Colonic mucosa (tissue), 4 donors: ENCODE measurements around the gene VIL1. TPM values are rescaled to one million over a fixed set of nuclear protein-coding genes. Genes with fewer than 3 reads are reported as not detected.

Experiments used
- DNase-seq: peaks from one replicate; pipeline ENCODE4 v3.0.0-alpha.2; 2020
- H3K27ac ChIP-seq: fragments of 200-600 bp; one replicate; pipeline ENCODE4 v1.8.0; 2021
- H3K27me3 ChIP-seq: fragments of 200-600 bp; one replicate; pipeline ENCODE4 v1.8.0; 2021
- H3K36me3 ChIP-seq: fragments of 200-600 bp; one replicate; pipeline ENCODE4 v1.8.0; 2021
- H3K4me1 ChIP-seq: fragments of 200-600 bp; one replicate; pipeline ENCODE4 v1.8.0; 2021; ENCODE audit warnings: mild to moderate bottlenecking
- H3K4me3 ChIP-seq: fragments of 200-600 bp; one replicate; pipeline ENCODE4 v1.8.0; 2021
- H3K9ac ChIP-seq, 2 donors: one replicate each; pipeline ENCODE4 v1.7.0; 2013; ENCODE audit warnings: control low read depth in 2 of 2, low read depth in 2 of 2, low read length in 2 of 2
- H3K9me3 ChIP-seq: fragments of 200-600 bp; one replicate; pipeline ENCODE4 v1.8.0; 2021
- intact Hi-C: fragments of 100-400 bp; cut with DNase I; formaldehyde crosslinking; loops from one replicate; pipeline ENCODE4 v1.14.1; 2022
- microRNA-seq: library from miRNA; unstranded; fragments of <30 nt; microRNA quantifications from one replicate; pipeline ENCODE4, GENCODE V29; 2019
- total RNA-seq, 2 donors: library from RNA; stranded (reverse); fragmentation: NEBNext Ultra II Directional in 1 of 2; extraction: Animal tissue kit (Norgen Biotek cat#: 25700) in 1 of 2; gene quantifications; one replicate each; pipeline ENCODE4 v1.2.1, GENCODE V29; 2021
- TF ChIP-seq, protein P1 (sequence below): fragments of 200-600 bp; IDR thresholded peaks from one replicate; pipeline ENCODE4 v1.8.0; 2022; ENCODE audit warnings: antibody characterized with exemption, mild to moderate bottlenecking
- donor health status: healthy.
- donor health status: DM: no; HTN: no; CAD: no.
- donor health status: DM: no; HTN: no; CAD: no.

The VIL1 gene
- total RNA-seq, 2 donors from 2014 or later = 545 to 634 TPM

GRCh38 chr2:218485986-218486667 lies 67.2 kb downstream of the VIL1 start:
- DNase-seq = no peak
- intact Hi-C loops = no loop called here
- H3K36me3 ChIP-seq = no peaks in the 10 kb centered on the region
- TF ChIP-seq, protein P1, sequence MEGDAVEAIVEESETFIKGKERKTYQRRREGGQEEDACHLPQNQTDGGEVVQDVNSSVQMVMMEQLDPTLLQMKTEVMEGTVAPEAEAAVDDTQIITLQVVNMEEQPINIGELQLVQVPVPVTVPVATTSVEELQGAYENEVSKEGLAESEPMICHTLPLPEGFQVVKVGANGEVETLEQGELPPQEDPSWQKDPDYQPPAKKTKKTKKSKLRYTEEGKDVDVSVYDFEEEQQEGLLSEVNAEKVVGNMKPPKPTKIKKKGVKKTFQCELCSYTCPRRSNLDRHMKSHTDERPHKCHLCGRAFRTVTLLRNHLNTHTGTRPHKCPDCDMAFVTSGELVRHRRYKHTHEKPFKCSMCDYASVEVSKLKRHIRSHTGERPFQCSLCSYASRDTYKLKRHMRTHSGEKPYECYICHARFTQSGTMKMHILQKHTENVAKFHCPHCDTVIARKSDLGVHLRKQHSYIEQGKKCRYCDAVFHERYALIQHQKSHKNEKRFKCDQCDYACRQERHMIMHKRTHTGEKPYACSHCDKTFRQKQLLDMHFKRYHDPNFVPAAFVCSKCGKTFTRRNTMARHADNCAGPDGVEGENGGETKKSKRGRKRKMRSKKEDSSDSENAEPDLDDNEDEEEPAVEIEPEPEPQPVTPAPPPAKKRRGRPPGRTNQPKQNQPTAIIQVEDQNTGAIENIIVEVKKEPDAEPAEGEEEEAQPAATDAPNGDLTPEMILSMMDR = no peak
- no peaks in the 10 kb centered on the region for H3K4me1 ChIP-seq
- no peaks in the 10 kb centered on the region for H3K27me3 ChIP-seq
- H3K9ac ChIP-seq = no peak overlapping the region
- no peaks in the 10 kb centered on the region for H3K9me3 ChIP-seq
- no peak overlapping the region for H3K4me3 ChIP-seq
- no peak overlapping the region for H3K27ac ChIP-seq

GRCh38 chr2:218500501-218501060 lies 81.7 kb downstream of the VIL1 start:
- Histone ChIP-seq H3K4me1 (no peaks in the 10 kb centered on the region), H3K9ac (no peak overlapping the region), H3K9me3 (no peaks in the 10 kb centered on the region), H3K27ac (no peak overlapping the region), H3K27me3 (no peaks in the 10 kb centered on the region), H3K36me3 (no peaks in the 10 kb centered on the region), H3K4me3 (no peak overlapping the region)
- no peak for DNase-seq
- intact Hi-C loops = no loop called here
- TF ChIP-seq, protein P1 = no peak

GRCh38 chr2:218501665-218502064 lies 82.7 kb downstream of the VIL1 start:
- H3K9ac ChIP-seq = no peak overlapping the region
- intact Hi-C loops = no loop called here
- H3K4me3 ChIP-seq = no peak overlapping the region
- H3K27me3 ChIP-seq = no peaks in the 10 kb centered on the region
- no peaks in the 10 kb centered on the region for H3K36me3 ChIP-seq
- H3K4me1 ChIP-seq = no peaks in the 10 kb centered on the region
- DNase-seq = no peak
- no peak overlapping the region for H3K27ac ChIP-seq
- H3K9me3 ChIP-seq = no peaks in the 10 kb centered on the region
- TF ChIP-seq, protein P1 = no peak

Small RNA genes within 50 kb of the gene (microRNA-seq; reads per million reads assigned to microRNA genes)
- gene MIR26B = 38,036 reads per million, percentile 97 among the genes with 10 or more reads in this experiment

Other genes with a start within 250 kb of the VIL1 start
- 100 to 1,000 TPM; 282 to 346 TPM for gene ARPC2, start 201.9 kb upstream of the VIL1 start, total RNA-seq
- 1 to 10 TPM; 1.1 to 1.3 TPM for gene GPBAR1, start 158.1 kb upstream of the VIL1 start, total RNA-seq
- gene AAMP, start 149.0 kb upstream of the VIL1 start, total RNA-seq = 100 to 1,000 TPM in 1 of 2 donors, 10 to 100 TPM in 1; 96.1 to 137 TPM
- gene PNKD, start 148.6 kb upstream of the VIL1 start, total RNA-seq = 100 to 1,000 TPM; 109 to 136 TPM
- gene TMBIM1, start 126.6 kb upstream of the VIL1 start, total RNA-seq = 100 to 1,000 TPM; 273 to 375 TPM
- not detected for gene CATIP, start 62.3 kb upstream of the VIL1 start, total RNA-seq
- 1 to 10 TPM; 1.1 to 1.8 TPM for gene SLC11A1, start 36.9 kb upstream of the VIL1 start, total RNA-seq
- gene CTDSP1, start 19.3 kb upstream of the VIL1 start, total RNA-seq = 100 to 1,000 TPM; 137 to 150 TPM
- gene USP37, start 149.2 kb downstream of the VIL1 start, total RNA-seq = 10 to 100 TPM; 13.1 to 13.4 TPM
- 10 to 100 TPM; 36.0 to 52.5 TPM for gene CNOT9, start 149.7 kb downstream of the VIL1 start, total RNA-seq
- 1 to 10 TPM in 1 of 2 donors, under 1 TPM in 1; 0.54 to 1.6 TPM for gene PLCD4, start 188.8 kb downstream of the VIL1 start, total RNA-seq
- 10 to 100 TPM; 14.8 to 25.3 TPM for gene ZNF142, start 240.5 kb downstream of the VIL1 start, total RNA-seq
- 10 to 100 TPM; 21.7 to 63.7 TPM for gene BCS1L, start 240.6 kb downstream of the VIL1 start, total RNA-seq